Body of pancreas (tissue), 4 donors: ENCODE measurements around the gene KIF6. TPM values are rescaled to one million over a fixed set of nuclear protein-coding genes. Genes with fewer than 3 reads are reported as not detected.
A peak's percentile ranks its signal among the peaks of the same experiment; 100 is the strongest.

ENCODE experiments used
- ATAC-seq: fragments of 150-250 bp; one replicate; pipeline ENCODE4 v1.9.1; 2016
- DNase-seq, 4 donors: peaks; one replicate each; pipeline ENCODE4 v3.0.0-alpha.2; 2019
- H3K27ac ChIP-seq, 4 donors: fragments of 200-600 bp; sonication (generic); 1 replicate in 3 of 4; 2 replicates in 1 of 4; pipeline versions ENCODE4 v1.5.1 to v1.6.1; 2016 to 2019; ENCODE audit warnings: mild to moderate bottlenecking in 1 of 4, mixed read lengths in 1 of 4, moderate library complexity in 1 of 4
- H3K27me3 ChIP-seq, 2 donors: fragments of 200-600 bp; sonication (generic); one replicate each; pipeline ENCODE4 v1.6.0; 2016; ENCODE audit warnings: mild to moderate bottlenecking in 1 of 2
- H3K36me3 ChIP-seq, 2 donors: fragments of 200-600 bp; sonication (generic); replicated peaks in 1 of 2; 2 replicates each; pipeline ENCODE4 v1.5.1; 2016; ENCODE audit warnings: low read depth in 2 of 2; ENCODE audit not compliant: insufficient read depth in 1 of 2
- H3K4me1 ChIP-seq: fragments of 200-600 bp; sonication (generic); one replicate; pipeline ENCODE4 v1.6.0; 2016
- H3K4me3 ChIP-seq, 2 donors: fragments of 200-600 bp; sonication (generic); 1 replicate in 1 of 2; 2 replicates in 1 of 2; pipeline ENCODE4 v1.5.1; 2016 to 2019
- H3K9me3 ChIP-seq, 3 donors: fragments of 200-600 bp; sonication (generic); 1 replicate in 2 of 3; 2 replicates in 1 of 3; pipeline ENCODE4 v1.5.1; 2016
- CTCF ChIP-seq, 7 experiments: fragments of 450-650 bp in 4 of 7; fragments of 200-600 bp in 3 of 7; sonication (generic) in 3 of 7; IDR thresholded peaks; one replicate each; pipeline ENCODE4 v1.5.1; 2016 to 2019; ENCODE audit warnings: antibody characterized with exemption in 7 of 7
- POLR2A ChIP-seq, 3 donors: fragments of 450-650 bp; IDR thresholded peaks; one replicate each; pipeline ENCODE4 v1.6.1; 2016; ENCODE audit warnings: antibody characterized with exemption in 3 of 3, mild to moderate bottlenecking in 2 of 3
- WGBS, 2 donors: methylation state at CpG; one replicate each; pipeline ENCODE4 v1.1.5; 2017; 5-methylcytosine and 5-hydroxymethylcytosine counted together
- intact Hi-C: fragments of 100-400 bp; cut with DNase I; formaldehyde crosslinking; loops from one replicate; pipeline ENCODE4 v1.15.1; 2023
- total RNA-seq, 2 donors: library from RNA; depleted of rRNA; stranded (reverse); fragments of >200 nt; gene quantifications; one replicate each; pipeline ENCODE4 v1.1.0, GENCODE V29; 2016

Gene KIF6
- total RNA-seq, 2 donors from 2014 or later = not detected

GRCh38 chr6:39499053-39499452 lies 226.2 kb downstream of the KIF6 start:
- no peak for TF ChIP-seq CTCF (IDR thresholded peaks at IDR 0.05)
- no peak for TF ChIP-seq POLR2A (IDR thresholded peaks at IDR 0.05)
- Histone ChIP-seq H3K36me3 (no peaks in the 10 kb centered on the region), H3K4me1 (no peaks in the 10 kb centered on the region), H3K27ac (no peak overlapping the region), H3K27me3 (no peaks in the 10 kb centered on the region), H3K4me3 (no peak overlapping the region), H3K9me3 (peaks cover 0 to 18% (median 0%) of the 10 kb centered on the region in 3 donors)
- intact Hi-C loops = no loop called here
- DNase-seq (no peak), ATAC-seq (no peak)

- Histone ChIP-seq H3K36me3 (no peaks in the 10 kb centered on the region), H3K9me3 (peaks cover 0 to 18% (median 0%) of the 10 kb centered on the region in 3 donors), H3K4me3 (no peak overlapping the region), H3K27ac (no peak overlapping the region), H3K4me1 (no peaks in the 10 kb centered on the region), H3K27me3 (no peaks in the 10 kb centered on the region)
- TF ChIP-seq CTCF (IDR thresholded peaks at IDR 0.05) = no peak
- no peak for TF ChIP-seq POLR2A (IDR thresholded peaks at IDR 0.05)
- intact Hi-C loops = no loop called here
- ATAC-seq (no peak), DNase-seq (no peak)
- WGBS, 2 donors = 66 to 68% methylated on average over 2 of the region's 2 CpGs
Observed at GRCh38 chr6:39498096-39498495, 227.1 kb downstream of the KIF6 start.

DNA sequence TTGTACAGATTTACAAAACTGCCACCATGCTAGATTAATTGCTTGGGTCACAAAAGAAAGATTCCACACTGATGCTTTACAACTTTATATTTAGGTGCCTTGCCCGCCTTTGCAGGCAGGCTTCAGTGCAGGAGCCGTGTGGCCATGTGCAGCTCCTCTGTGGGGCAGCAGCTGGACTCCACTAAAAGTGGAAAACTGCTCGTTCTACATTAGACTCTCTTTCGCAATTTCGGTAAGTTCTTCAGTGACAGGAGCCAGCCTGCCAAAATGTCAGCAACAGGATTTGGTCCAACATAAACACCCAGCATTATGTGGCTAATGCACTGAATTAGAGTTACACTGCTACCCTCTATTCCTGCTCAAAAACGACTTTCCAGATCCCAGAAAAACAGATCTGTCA lies 228.3 kb downstream of the KIF6 start:
- ATAC-seq (no peak), DNase-seq (peak in 3 of 4 donors; percentile 13 to 25 (median 15))
- 38 to 58% methylated on average over 6 of the region's 6 CpGs for WGBS, 2 donors
- TF ChIP-seq POLR2A (IDR thresholded peaks at IDR 0.05) = no peak
- Histone ChIP-seq H3K9me3 (peaks cover 0 to 11% (median 0%) of the 10 kb centered on the region in 3 donors), H3K4me3 (no peak overlapping the region), H3K27ac (no peak overlapping the region), H3K36me3 (no peaks in the 10 kb centered on the region), H3K4me1 (no peaks in the 10 kb centered on the region), H3K27me3 (no peaks in the 10 kb centered on the region)
- intact Hi-C loops = no loop called here

DNA sequence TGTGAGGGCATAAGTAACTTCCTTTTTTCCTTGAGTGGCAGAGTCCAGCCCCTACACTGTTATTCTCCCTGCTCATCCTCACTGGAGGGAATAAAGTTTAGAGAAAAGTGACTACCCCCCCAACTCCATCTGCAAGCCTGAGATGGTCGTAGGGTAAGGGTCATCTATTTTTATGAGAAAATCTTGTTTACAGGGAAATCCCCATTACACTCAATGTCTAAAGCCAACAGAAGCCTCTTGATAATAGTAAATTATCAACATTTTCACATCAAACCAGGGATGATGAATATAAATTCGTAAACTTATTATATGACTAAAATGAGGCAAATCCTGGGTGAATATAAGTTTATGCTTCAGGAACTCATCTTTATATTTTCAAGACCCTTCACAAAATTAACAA lies 228.8 kb downstream of the KIF6 start:
- no peak overlapping the region for H3K27ac ChIP-seq
- 68 to 69% methylated on average over 2 of the region's 2 CpGs for WGBS, 2 donors
- no peak for DNase-seq

GRCh38 chr6:39495640-39496039 lies 229.6 kb downstream of the KIF6 start:
- no peak overlapping the region for H3K4me3 ChIP-seq
- no peak overlapping the region for H3K27ac ChIP-seq
- no peak for DNase-seq
- no peaks in the 10 kb centered on the region for H3K4me1 ChIP-seq
- TF ChIP-seq CTCF (IDR thresholded peaks at IDR 0.05) (no peak), POLR2A (IDR thresholded peaks at IDR 0.05) (no peak)
- H3K36me3 ChIP-seq = no peaks in the 10 kb centered on the region
- 71 to 79% methylated on average over 3 of the region's 3 CpGs for WGBS, 2 donors
- H3K9me3 ChIP-seq = no peaks in the 10 kb centered on the region
- ATAC-seq = no peak
- intact Hi-C loops = no loop called here
- H3K27me3 ChIP-seq = no peaks in the 10 kb centered on the region

More for the DNA sequence above, 228.8 kb downstream of the KIF6 start:
- Histone ChIP-seq H3K27me3 (no peaks in the 10 kb centered on the region), H3K36me3 (no peaks in the 10 kb centered on the region), H3K4me1 (no peaks in the 10 kb centered on the region), H3K9me3 (peaks cover 0 to 6% (median 0%) of the 10 kb centered on the region in 3 donors), H3K4me3 (no peak overlapping the region)
- no peak for ATAC-seq
- TF ChIP-seq CTCF (IDR thresholded peaks at IDR 0.05) = no peak
- intact Hi-C loops = no loop called here
